Stomach (tissue), 4 donors: ENCODE measurements around the gene TNRC6B.

Source experiments
- POLR2A ChIP-seq, 4 donors: fragments of 450-650 bp; IDR thresholded peaks; one replicate each; pipeline ENCODE4 v1.6.1; 2016; ENCODE audit warnings: antibody characterized with exemption in 4 of 4, control low read depth in 2 of 4, mild to moderate bottlenecking in 1 of 4, moderate library complexity in 1 of 4
- POLR2AphosphoS5 ChIP-seq, 3 donors: sonication (generic); formaldehyde crosslinking; IDR thresholded peaks; one replicate each; pipeline ENCODE4 v1.6.1; 2016; ENCODE audit warnings: antibody characterized with exemption in 3 of 3
- TF ChIP-seq, protein P1 (sequence below), 7 experiments: fragments of 450-650 bp in 4 of 7; fragments of 200-600 bp in 3 of 7; sonication (generic) in 3 of 7; IDR thresholded peaks; one replicate each; pipeline ENCODE4 v1.5.1; 2016 to 2019; ENCODE audit warnings: antibody characterized with exemption in 7 of 7, control low read depth in 2 of 7, mild to moderate bottlenecking in 1 of 7

DNA sequence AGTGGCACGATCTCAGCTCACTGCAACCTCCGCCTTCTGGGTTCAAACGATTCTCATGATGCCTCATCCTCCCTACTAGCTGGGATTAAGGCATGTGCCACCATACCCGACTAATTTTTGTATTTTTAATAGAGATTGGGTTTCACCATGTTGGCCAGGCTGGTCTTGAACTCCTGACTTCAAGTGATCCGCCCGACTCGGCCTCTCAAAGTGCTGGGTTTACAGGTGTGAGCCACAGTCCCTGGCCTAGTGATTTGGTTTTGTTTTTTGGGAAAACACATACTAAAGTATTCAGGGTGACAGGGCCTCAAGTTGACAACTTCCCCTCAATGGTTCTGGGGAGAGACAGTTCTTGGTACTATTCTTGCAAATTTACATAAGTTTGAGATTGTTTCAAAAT lies 22.1 kb downstream of the TNRC6B start:
- TF ChIP-seq, protein P1, sequence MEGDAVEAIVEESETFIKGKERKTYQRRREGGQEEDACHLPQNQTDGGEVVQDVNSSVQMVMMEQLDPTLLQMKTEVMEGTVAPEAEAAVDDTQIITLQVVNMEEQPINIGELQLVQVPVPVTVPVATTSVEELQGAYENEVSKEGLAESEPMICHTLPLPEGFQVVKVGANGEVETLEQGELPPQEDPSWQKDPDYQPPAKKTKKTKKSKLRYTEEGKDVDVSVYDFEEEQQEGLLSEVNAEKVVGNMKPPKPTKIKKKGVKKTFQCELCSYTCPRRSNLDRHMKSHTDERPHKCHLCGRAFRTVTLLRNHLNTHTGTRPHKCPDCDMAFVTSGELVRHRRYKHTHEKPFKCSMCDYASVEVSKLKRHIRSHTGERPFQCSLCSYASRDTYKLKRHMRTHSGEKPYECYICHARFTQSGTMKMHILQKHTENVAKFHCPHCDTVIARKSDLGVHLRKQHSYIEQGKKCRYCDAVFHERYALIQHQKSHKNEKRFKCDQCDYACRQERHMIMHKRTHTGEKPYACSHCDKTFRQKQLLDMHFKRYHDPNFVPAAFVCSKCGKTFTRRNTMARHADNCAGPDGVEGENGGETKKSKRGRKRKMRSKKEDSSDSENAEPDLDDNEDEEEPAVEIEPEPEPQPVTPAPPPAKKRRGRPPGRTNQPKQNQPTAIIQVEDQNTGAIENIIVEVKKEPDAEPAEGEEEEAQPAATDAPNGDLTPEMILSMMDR (IDR thresholded peaks at IDR 0.05) = no peak
- no peak for TF ChIP-seq POLR2A (IDR thresholded peaks at IDR 0.05)
- TF ChIP-seq POLR2AphosphoS5 (IDR thresholded peaks at IDR 0.05) = no peak
